MG63 (cell line): Measurements from ENCODE around the gene FRA10AC1. TPM values are rescaled to one million over a fixed set of nuclear protein-coding genes. Genes with fewer than 3 reads are reported as not detected.

Experiments used
- DNase-seq: peaks from one replicate; pipeline ENCODE4 v3.0.0-alpha.2; 2020
- H3K27me3 ChIP-seq: fragments of 250-450 bp; sonication (Bioruptor Pico); 2 replicates; pipeline ENCODE4 v1.5.1; 2020; ENCODE audit warnings: mild to moderate bottlenecking, moderate library complexity
- H3K36me3 ChIP-seq: fragments of 250-450 bp; sonication (Bioruptor Pico); 2 replicates; pipeline ENCODE4 v1.5.1; 2020; ENCODE audit warnings: mild to moderate bottlenecking, moderate library complexity
- H3K4me3 ChIP-seq: fragments of 250-450 bp; sonication (Bioruptor Pico); 2 replicates; pipeline ENCODE4 v1.5.1; 2020; ENCODE audit warnings: mild to moderate bottlenecking, moderate library complexity
- H3K9me3 ChIP-seq: fragments of 250-450 bp; sonication (Bioruptor Pico); 2 replicates; pipeline ENCODE4 v1.5.1; 2020; ENCODE audit warnings: mild to moderate bottlenecking, moderate library complexity
- total RNA-seq: library from RNA; depleted of rRNA; stranded (reverse); fragments of >200 nt; shearing (Covaris generic); gene quantifications from 2 replicates; pipeline ENCODE4 v1.2.3, GENCODE V29; 2014; ENCODE audit warnings: low replicate concordance

Gene FRA10AC1
- total RNA-seq, 1 experiment from 2014 or later: 4.2 TPM

DNA sequence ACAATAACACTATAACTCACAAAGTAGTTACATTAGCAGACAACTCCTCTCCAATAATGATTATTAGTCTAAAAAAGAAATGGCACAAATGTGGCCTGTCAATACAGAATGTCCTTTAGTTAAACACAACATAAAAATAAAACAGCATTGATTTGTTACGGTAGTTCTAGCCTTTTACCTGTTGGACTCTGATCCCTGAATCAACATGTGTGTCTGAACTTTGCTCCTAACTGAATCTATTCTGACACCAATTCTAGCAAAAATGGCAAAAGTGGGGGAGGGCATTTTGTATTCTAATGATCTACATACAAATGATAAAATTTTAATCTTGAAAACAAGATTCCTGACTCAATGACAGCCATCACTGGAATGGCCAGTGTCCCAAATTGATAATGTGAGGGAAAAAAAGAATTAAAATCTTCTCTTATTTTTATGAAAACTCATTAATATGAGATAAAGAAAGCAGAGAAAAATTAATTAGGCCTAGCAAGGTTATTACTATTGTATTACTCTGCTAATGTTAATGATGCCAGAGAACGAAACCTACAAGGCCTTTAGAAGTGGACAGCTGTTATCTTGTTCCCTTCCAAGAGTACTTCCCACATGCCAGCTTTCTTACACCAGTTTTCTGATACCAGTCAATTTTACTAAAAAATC is 30.2 kb downstream of the FRA10AC1 start:
- Histone ChIP-seq H3K9me3 (no peaks in the 10 kb centered on the region), H3K4me3 (no peak overlapping the region), H3K36me3 (peaks cover 43% of the 10 kb centered on the region), H3K27me3 (no peaks in the 10 kb centered on the region)
- DNase-seq: no peak

DNA sequence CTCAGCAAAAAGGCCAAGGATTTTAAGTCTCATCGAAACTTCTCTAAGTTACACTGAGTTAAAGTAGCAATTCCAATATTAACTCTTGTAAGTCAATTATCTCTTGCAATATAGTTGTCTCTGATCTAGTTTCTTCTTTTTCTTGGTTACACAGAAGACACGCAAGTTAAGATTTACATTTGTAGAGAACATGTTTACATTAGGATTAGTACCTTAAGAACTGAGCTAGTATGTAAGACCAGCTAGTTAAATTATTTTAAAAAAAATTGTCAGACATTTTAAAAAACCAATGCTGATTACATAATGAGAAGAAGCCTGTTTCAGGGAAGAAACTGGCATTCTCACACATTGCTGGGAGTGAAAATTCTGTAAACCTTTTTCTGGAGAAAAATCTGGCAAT is 31.4 kb downstream of the FRA10AC1 start:
- Histone ChIP-seq H3K9me3 (no peaks in the 10 kb centered on the region), H3K36me3 (peaks cover 37% of the 10 kb centered on the region), H3K4me3 (no peak overlapping the region), H3K27me3 (no peaks in the 10 kb centered on the region)
- no peak for DNase-seq

DNA sequence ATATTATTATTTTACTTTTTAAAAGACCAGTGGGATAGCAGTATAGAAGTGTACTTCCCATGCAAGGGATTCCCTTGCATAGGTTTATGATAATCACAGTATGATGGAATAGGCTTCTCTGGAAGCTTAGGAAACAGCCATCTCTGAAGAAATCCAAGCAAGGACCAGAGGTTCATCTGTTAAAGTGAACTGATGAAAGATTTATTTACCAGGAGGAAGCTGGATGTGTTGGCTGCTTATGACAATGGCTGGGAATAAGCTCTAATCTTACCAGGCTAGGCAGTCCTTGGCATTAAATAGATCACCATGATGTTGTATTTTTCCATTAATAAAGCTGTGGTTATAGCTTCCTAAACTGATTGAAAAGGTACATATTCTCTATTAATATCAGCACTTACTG is 32.0 kb downstream of the FRA10AC1 start:
- no peak overlapping the region for H3K4me3 ChIP-seq
- DNase-seq: no peak
- H3K36me3 ChIP-seq: peaks cover 35% of the 10 kb centered on the region
- H3K9me3 ChIP-seq: no peaks in the 10 kb centered on the region
- H3K27me3 ChIP-seq: no peaks in the 10 kb centered on the region

DNA sequence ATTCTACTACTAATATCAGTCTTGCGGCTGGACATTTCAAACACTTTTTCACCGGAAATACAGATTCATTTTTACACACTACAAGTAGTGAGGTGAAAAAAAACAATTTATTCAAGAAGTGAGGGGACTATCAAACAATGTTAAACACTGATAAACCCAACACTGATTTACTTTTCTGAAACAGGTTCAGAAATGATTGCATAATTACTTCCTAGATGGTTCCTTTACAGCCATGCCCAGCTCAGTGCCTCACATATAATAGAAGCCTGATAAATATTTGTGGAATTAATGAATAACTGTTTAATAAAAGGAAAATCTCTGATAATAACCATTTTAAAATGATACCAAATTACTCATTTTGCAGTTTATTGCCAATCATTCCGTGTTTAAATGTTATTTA is 34.6 kb downstream of the FRA10AC1 start:
- DNase-seq: no peak
- peaks cover 28% of the 10 kb centered on the region for H3K36me3 ChIP-seq
- no peaks in the 10 kb centered on the region for H3K27me3 ChIP-seq
- H3K9me3 ChIP-seq: no peaks in the 10 kb centered on the region
- H3K4me3 ChIP-seq: no peak overlapping the region

DNA sequence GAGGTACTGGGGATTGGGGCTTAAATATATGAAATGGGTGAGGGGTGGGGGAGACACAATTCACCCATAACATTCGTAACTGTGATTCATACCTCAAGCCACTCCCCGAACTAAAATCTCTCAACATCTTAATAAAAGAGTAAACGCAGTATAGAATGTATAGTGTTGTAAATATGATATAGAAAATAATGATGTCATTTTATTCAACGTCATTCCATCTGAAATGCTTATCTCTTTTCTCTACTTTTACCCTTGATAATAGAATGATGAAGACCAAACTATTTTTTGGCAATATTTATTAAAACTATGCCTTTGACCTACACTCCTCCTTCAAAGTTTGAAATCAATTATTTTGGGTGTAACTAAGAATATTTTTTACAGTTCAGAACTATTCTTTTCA is 36.4 kb downstream of the FRA10AC1 start:
- Histone ChIP-seq H3K36me3 (peaks cover 26% of the 10 kb centered on the region), H3K4me3 (no peak overlapping the region), H3K27me3 (no peaks in the 10 kb centered on the region), H3K9me3 (no peaks in the 10 kb centered on the region)
- no peak for DNase-seq

DNA sequence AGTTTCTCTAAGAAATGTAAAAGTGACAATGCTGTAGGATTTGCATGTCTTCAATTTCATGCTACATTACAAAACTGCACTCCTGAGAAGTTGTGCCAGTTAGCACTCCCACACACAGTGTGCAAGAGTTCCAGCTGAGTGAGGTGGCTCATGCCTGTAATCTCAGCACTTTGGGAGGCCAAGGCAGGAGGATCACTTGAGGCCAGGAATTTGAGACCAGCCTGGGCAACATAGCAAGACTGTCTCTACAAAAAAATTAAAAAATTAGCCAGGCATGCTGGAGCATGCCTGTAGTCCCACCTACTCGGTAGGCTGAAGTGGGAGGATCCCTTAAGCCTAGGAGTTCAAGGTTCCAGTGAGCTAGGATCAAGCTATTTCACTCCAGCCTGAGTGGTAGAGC is 44.6 kb downstream of the FRA10AC1 start:
- Histone ChIP-seq H3K27me3 (no peaks in the 10 kb centered on the region), H3K4me3 (no peak overlapping the region), H3K36me3 (no peaks in the 10 kb centered on the region; the same call in 1 of the 2 replicates), H3K9me3 (no peaks in the 10 kb centered on the region)
- DNase-seq: no peak

DNA sequence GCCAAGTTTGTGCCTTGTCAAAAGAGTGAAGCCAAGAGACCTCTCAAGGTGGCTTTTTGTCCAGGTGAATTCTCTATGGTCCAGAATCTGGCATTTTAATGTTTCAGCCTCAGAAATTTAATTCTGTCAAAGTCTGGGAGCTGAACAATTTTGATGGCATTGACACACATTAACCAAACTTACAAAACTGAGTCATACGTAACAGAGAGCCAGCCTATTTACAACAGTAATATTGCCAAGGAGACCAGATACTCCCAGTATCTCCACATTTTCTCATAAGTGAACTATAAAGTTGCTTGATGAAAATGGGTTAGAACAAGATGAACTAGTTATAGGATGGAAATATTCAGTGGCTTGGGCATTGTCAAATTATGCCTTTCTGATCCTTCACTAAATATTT is 46.2 kb downstream of the FRA10AC1 start:
- DNase-seq: no peak
- Histone ChIP-seq H3K27me3 (no peaks in the 10 kb centered on the region), H3K4me3 (no peak overlapping the region), H3K36me3 (no peaks in the 10 kb centered on the region; the same call in 1 of the 2 replicates), H3K9me3 (no peaks in the 10 kb centered on the region)

DNA sequence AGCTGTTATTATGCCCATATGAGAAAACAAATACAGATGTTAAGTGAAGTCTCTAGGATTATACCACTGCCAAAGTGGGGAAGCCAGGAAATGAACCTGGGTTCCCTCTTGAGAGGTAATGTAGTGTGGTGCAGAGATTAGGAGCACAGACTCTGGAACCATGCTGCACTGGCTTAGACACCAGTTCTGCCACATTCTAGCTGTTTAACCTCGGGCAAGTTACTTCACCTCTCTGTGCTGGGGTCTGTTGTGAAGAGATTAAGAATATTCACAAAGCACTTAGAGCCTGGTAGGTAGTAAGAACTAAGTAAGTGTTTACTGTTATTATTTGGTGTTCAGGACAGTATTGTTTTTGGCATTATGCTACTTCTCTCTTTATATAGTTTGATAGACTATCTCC is 48.2 kb downstream of the FRA10AC1 start:
- H3K9me3 ChIP-seq: no peaks in the 10 kb centered on the region
- no peaks in the 10 kb centered on the region for H3K36me3 ChIP-seq
- DNase-seq: no peak
- no peak overlapping the region for H3K4me3 ChIP-seq
- H3K27me3 ChIP-seq: no peaks in the 10 kb centered on the region

DNA sequence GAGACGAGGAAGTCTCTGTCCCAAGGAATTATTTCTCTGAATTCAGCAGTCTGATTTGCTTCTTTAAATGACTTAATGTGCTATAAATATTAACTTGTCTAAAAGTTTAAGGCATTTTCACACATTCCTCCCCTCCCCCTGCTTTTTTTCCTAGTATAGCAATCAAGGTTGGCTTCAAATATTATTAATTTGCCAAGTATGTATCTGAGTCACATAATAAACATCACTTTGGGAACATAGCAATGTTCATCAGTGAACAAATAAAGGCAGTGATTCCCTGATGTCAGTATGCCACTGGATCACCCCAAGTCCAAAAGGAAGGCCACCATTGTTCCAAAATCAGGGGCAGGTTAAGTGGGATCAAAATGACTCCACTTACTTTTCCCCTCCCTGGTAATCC is 49.5 kb downstream of the FRA10AC1 start:
- no peaks in the 10 kb centered on the region for H3K27me3 ChIP-seq
- no peak overlapping the region for H3K4me3 ChIP-seq
- DNase-seq: no peak
- no peaks in the 10 kb centered on the region for H3K9me3 ChIP-seq
- H3K36me3 ChIP-seq: no peaks in the 10 kb centered on the region

DNA sequence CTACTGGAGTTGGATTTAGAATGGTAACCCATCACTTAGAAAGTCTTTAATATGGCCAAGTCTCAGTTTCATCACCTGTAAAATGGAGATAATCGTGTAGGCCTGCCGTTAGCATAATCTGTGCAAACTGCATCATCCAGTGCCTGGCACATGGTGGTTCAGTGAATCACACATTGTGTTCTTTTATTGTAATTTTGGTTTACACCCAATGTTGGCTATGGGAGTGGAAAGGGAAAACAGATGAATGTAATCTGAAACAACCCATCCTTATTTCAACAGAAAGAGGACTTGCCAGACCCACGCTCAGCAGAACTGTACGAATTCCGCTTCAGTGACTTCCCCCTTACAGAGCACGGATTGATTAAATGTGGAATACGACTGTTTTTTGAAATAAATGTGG is 62.6 kb downstream of the FRA10AC1 start:
- Histone ChIP-seq H3K27me3 (no peaks in the 10 kb centered on the region; the same call in 1 of the 2 replicates), H3K9me3 (no peaks in the 10 kb centered on the region), H3K4me3 (no peak overlapping the region), H3K36me3 (no peaks in the 10 kb centered on the region)
- no peak for DNase-seq

DNA sequence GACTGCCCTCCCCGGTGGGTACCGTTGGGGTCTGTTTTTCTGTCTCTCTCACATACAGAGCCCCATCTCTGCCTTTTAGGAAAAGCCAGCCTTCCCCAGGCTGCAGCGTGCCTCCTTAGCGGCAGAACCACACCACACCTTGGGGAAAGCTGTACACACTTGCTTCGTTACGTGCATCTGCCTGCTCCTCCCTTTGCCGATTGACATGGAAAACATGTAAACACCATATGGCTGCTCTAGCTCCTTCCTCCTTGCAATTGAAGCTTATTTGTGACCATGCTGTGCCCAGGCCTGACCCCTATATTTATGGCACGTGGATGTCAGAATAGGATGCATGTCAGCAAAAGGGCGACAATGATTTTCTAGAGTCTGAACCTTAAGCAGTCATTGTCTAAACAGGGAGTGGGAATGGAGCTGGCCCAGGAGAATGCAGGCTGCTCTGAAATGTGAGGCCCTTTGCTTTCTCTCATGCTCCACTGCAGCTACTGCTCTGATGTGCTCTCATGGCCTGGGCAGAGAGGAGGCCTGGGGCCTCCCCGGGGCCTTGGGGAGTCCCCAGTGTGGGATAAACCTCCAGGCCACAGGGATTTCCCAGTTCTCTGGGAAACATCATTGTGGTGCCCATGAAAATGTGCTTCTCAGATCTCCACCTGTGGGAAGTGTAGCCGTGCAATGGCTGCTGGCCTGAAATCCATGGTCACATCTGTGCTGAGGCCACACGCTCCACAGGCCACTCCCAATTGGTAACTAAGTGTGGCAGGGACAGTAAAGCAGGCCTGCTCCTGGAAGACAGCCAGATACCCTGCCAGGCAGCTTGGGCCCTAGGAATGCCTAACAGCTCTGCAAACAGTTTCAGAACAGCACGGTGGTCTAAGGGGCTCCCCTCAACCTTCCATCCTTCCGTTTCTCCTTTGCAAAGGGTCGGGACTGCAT is 71.5 kb downstream of the FRA10AC1 start:
- no peaks in the 10 kb centered on the region; the same call in 1 of the 2 replicates for H3K27me3 ChIP-seq
- DNase-seq: no peak
- no peaks in the 10 kb centered on the region for H3K36me3 ChIP-seq
- no peak overlapping the region for H3K4me3 ChIP-seq
- no peaks in the 10 kb centered on the region for H3K9me3 ChIP-seq

DNA sequence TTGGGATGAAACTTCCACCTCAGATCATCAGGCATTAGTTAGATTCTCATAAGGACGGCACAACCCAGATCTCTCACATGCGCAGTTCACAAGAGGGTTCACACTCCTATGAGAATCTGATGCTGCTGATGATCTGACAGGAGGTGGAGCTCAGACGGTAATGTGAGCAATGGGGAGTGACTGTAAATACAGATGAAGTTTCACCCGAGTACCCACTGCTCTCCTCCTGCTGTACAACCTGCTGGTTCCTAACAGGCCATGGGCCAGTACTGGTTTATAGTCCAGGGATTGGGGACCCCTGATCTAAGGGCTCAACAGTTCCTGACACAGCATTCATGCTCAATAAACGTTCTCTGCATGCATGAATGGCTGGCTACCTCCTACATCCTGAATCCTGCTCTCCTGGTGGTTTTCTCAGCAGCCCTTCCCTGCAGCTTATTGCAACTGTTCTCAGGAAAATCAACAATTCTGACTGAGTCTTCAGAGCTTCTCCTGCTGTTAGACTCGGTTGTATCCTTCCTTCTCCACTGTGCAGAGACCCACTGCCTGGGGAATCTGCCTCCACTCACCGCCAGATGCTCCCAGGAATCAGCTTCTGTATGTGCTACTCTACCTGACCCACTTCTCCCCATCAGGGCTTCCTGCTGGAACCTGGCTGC is 72.6 kb downstream of the FRA10AC1 start:
- DNase-seq: no peak
- no peaks in the 10 kb centered on the region; the same call in 1 of the 2 replicates for H3K27me3 ChIP-seq
- H3K4me3 ChIP-seq: no peak overlapping the region
- H3K9me3 ChIP-seq: no peaks in the 10 kb centered on the region
- no peaks in the 10 kb centered on the region for H3K36me3 ChIP-seq

DNA sequence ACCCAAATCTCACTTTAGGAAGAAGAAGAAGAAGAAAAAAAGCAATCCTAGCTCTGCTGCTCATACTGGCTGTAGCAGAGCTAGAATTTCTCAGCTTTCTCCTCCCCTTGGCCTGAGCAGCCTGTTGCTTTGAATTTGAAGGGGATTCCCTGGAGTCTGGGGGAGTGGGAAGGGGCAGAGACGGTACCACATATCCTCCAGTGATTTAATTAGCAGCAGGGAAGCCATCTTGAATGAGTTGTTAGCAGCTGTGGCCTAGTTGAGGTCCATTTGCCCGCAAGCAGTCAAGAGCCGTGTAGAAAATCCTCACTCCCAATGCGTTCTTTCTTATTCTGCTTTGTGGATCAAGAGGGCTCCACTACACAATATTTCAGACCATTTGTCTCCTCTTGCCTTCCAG is 73.5 kb downstream of the FRA10AC1 start:
- Histone ChIP-seq H3K9me3 (no peaks in the 10 kb centered on the region), H3K36me3 (no peaks in the 10 kb centered on the region), H3K4me3 (no peak overlapping the region), H3K27me3 (no peaks in the 10 kb centered on the region; the same call in 1 of the 2 replicates)
- DNase-seq: no peak

DNA sequence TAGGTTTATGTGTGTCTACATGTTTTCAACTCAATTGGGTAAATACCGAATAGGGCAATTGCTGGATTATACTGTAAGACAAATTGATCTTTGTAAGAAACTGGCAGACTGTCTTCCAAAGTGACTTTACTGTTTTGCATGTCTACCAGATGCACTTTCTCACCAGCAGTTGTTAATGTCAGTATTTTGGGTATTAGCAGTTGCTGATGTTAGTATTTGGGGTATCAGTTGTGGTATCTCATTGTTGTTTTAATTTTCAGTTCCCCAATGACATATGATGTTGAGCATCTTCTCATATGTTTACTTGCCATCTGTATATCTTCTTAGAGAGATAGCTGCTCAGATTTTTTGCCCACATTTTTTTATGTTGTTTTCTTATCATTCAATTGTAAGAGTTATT is 79.5 kb downstream of the FRA10AC1 start:
- Histone ChIP-seq H3K9me3 (no peaks in the 10 kb centered on the region), H3K4me3 (no peak overlapping the region)

DNA sequence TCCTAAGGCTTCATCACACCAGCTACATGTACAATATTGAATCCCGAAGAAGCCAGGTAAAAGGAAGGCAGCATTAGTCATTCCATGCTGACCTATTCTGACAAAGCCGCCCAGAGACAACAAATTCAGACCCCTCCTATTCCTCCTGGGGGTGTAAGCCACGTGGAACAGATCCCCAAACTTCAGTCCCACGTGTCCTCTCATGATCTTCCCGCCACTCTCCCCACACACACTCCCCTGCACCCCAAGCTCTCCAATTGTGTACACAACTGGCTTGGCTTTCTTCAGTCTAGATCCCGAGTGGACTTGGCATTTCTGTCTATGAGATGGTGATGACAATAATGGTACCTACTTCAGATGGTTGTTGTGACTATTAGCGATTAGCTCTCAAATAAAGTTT is 81.5 kb downstream of the FRA10AC1 start:
- peaks cover 13% of the 10 kb centered on the region; the same call in 1 of the 2 replicates for H3K27me3 ChIP-seq
- H3K36me3 ChIP-seq: no peaks in the 10 kb centered on the region
- H3K4me3 ChIP-seq: no peak overlapping the region
- no peaks in the 10 kb centered on the region for H3K9me3 ChIP-seq
- no peak for DNase-seq

More for the DNA sequence above, 79.5 kb downstream of the FRA10AC1 start:
- Histone ChIP-seq H3K36me3 (no peaks in the 10 kb centered on the region), H3K27me3 (peaks cover 13% of the 10 kb centered on the region; the same call in 1 of the 2 replicates)
- DNase-seq: no peak
